BJ (cell line): ENCODE results near the gene THEM5. TPM values are rescaled to one million over a fixed set of nuclear protein-coding genes. Genes with fewer than 3 reads are reported as not detected.

ENCODE experiments used
- CTCF ChIA-PET: fragments of 350-600 bp; formaldehyde crosslinking; extraction: SDS; loops from one replicate; lab custom pipeline; 2021; ENCODE audit warnings: antibody characterized with exemption, inconsistent platforms; lab: Yijun Ruan, JAX
- POLR2A ChIA-PET: fragments of 300-600 bp; sonication (Branson Sonifier 250); formaldehyde crosslinking; extraction: SDS; loops from one replicate; lab custom pipeline; 2021; ENCODE audit warnings: antibody characterized with exemption; lab: Charles Lee
- DNase-seq: peaks from one replicate; pipeline ENCODE4 v3.0.0-alpha.2; 2011; ENCODE audit warnings: low read depth
- H3K27me3 ChIP-seq: 2 replicates; pipeline ENCODE4 v1.6.0; 2011; ENCODE audit warnings: low read length; ENCODE audit not compliant: control insufficient read depth, insufficient read depth
- H3K36me3 ChIP-seq: 2 replicates; pipeline ENCODE4 v1.5.1; 2011; ENCODE audit warnings: low read length; ENCODE audit not compliant: control insufficient read depth, insufficient read depth
- H3K4me3 ChIP-seq: 2 replicates; pipeline ENCODE4 v1.5.1; 2011; ENCODE audit warnings: low read depth, mild to moderate bottlenecking, control low read depth, low read length
- polyA plus RNA-seq: library from polyadenylated mRNA; depleted of rRNA; stranded (reverse); fragments of >200 nt; gene quantifications from 2 replicates; pipeline ENCODE4 v1.2.3, GENCODE V29; 2011
- TF ChIP-seq, protein P1 (sequence below): IDR thresholded peaks from 2 replicates; pipeline ENCODE4 v1.5.1; 2011; ENCODE audit warnings: low read depth, mild to moderate bottlenecking, control low read depth, inconsistent platforms, low read length, moderate library complexity; ENCODE audit not compliant: insufficient read depth

The THEM5 gene
- polyA plus RNA-seq, 1 experiment: not detected

GRCh38 chr1:151867321-151867720, 13.8 kb upstream of the THEM5 start:
- ChIA-PET CTCF (interaction anchor here (1.0 kb wide), 1 partner anchor 12 kb away, joined by 4 read pairs; no protein-coding TSS in a partner anchor), POLR2A (no interaction called here)
- DNase-seq: no peak
- peaks cover 7% of the 10 kb centered on the region; the same call in 1 of the 2 replicates for H3K27me3 ChIP-seq
- H3K4me3 ChIP-seq: no peak overlapping the region
- no peaks in the 10 kb centered on the region for H3K36me3 ChIP-seq
- TF ChIP-seq, protein P1, sequence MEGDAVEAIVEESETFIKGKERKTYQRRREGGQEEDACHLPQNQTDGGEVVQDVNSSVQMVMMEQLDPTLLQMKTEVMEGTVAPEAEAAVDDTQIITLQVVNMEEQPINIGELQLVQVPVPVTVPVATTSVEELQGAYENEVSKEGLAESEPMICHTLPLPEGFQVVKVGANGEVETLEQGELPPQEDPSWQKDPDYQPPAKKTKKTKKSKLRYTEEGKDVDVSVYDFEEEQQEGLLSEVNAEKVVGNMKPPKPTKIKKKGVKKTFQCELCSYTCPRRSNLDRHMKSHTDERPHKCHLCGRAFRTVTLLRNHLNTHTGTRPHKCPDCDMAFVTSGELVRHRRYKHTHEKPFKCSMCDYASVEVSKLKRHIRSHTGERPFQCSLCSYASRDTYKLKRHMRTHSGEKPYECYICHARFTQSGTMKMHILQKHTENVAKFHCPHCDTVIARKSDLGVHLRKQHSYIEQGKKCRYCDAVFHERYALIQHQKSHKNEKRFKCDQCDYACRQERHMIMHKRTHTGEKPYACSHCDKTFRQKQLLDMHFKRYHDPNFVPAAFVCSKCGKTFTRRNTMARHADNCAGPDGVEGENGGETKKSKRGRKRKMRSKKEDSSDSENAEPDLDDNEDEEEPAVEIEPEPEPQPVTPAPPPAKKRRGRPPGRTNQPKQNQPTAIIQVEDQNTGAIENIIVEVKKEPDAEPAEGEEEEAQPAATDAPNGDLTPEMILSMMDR: no peak

DNA sequence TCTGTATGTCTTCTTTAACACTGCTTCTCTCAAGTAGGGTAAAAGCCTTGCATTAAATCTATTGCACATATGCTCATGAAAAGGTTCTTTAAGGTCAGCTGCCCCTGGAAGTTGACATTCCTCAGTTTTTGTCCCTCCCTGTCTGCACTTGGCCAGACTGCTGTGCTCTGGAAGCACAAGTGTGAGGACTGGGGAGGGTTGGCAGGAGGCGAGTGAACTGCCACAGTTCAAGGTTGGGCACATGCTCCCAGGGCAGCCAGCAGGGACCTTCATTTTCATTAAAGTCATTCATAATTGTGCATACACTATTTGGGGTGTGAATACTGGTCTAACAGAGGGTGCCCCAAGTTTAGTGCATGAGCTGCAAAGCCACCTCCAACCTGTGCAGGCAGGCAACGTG, 10.9 kb upstream of the THEM5 start:
- ChIA-PET POLR2A (no interaction called here), CTCF (interaction anchor here (0.9 kb wide), 1 partner anchor 16 kb away, joined by 3 read pairs; no protein-coding TSS in a partner anchor)
- Histone ChIP-seq H3K27me3 (peaks cover 9% of the 10 kb centered on the region), H3K36me3 (no peaks in the 10 kb centered on the region), H3K4me3 (no peak overlapping the region)
- DNase-seq: no peak
- TF ChIP-seq, protein P1: no peak

- no peak for DNase-seq
- ChIA-PET POLR2A (no interaction called here), CTCF (no interaction called here)
- H3K36me3 ChIP-seq: no peaks in the 10 kb centered on the region
- H3K27me3 ChIP-seq: peaks cover 9% of the 10 kb centered on the region
- TF ChIP-seq, protein P1: no peak
- no peak overlapping the region for H3K4me3 ChIP-seq
Observed at GRCh38 chr1:151862604-151863003, 9.1 kb upstream of the THEM5 start.

DNA sequence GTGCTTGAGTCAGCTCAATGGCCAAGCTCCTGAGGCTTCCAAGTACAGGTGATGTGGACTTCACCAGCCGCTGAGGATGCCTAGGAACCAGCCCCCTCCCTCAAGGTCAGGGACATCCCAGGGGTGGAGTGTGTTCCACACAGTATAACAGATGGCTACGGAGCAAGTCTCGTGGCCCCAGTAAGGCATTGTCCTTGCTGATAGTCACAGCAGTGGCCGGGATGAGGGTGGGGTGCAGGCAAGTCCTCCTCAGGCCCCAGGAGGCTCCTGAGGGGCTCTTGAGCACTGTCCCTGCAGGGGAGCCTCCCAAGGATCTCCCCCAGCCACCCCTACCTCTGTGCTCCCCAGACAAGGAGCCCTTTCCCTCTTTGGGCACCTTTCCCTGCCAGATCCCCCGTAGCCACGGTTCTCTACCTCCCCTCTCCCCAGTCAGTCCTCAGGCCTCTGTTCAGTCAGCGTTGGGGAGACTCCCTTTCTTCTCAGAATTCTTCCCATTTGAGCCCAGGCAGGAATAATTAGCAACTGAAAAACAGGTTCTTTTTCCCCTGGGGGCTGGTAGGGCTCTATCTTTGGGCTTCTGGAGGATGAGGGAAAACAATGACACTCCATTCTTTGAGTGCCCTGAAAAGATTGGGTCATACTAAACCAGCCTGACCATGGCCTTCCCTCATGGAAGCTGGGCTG, 7.1 kb upstream of the THEM5 start:
- Histone ChIP-seq H3K36me3 (no peaks in the 10 kb centered on the region), H3K4me3 (no peak overlapping the region), H3K27me3 (peaks cover 9% of the 10 kb centered on the region)
- TF ChIP-seq, protein P1: no peak
- no peak for DNase-seq
- ChIA-PET POLR2A (no interaction called here), CTCF (interaction anchor here (0.5 to 1.2 kb wide), 2 partner anchors 29 to 199 kb away, joined by 3 to 4 read pairs; no protein-coding TSS in a partner anchor)

DNA sequence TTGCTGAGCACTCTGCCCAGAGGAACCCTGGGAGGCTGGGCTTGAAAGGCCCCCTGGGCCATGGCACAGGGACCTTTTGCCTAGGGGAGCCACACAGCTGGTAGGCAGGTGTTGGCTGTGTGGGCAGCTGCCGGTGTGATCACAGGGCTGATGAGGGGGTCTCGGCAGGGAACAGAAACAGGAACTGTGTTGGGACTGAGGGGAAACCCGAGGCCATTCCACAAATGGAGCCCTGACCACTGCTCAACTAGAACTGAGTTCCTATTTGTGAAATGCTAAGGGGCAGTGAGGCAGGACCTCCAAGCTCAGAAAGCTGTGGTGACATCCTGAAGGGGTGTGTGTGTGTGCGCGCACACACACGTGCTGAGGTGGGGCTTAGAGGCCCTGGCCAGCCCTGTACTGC, 6.4 kb upstream of the THEM5 start:
- no peak overlapping the region for H3K4me3 ChIP-seq
- TF ChIP-seq, protein P1: no peak
- POLR2A ChIA-PET: no interaction called here
- CTCF ChIA-PET: interaction anchor here (1.0 to 1.2 kb wide), 2 partner anchors 11 to 30 kb away, joined by 3 to 4 read pairs; no protein-coding TSS in a partner anchor
- H3K36me3 ChIP-seq: no peaks in the 10 kb centered on the region
- H3K27me3 ChIP-seq: peaks cover 9% of the 10 kb centered on the region
- no peak for DNase-seq
